AG04449 (cell line): Measurements from ENCODE around the gene DOCK9.

Source experiments
- CTCF ChIA-PET: fragments of 350-600 bp; formaldehyde crosslinking; extraction: SDS; loops from one replicate; lab custom pipeline; 2021; ENCODE audit warnings: antibody characterized with exemption; lab: Yijun Ruan, JAX
- POLR2A ChIA-PET: fragments of 400-600, 350-600 bp; formaldehyde crosslinking; extraction: SDS; loops from one replicate; lab custom pipeline; 2020; ENCODE audit warnings: antibody characterized with exemption, inconsistent platforms; lab: Yijun Ruan, JAX
- DNase-seq: peaks from one replicate; pipeline ENCODE4 v3.0.0-alpha.2; 2010; ENCODE audit warnings: low read depth, low spot score
- H3K4me3 ChIP-seq: 2 replicates; pipeline ENCODE4 v1.5.1; 2011; ENCODE audit warnings: low read depth, mild to moderate bottlenecking, control low read depth, low read length
- CTCF ChIP-seq: IDR thresholded peaks from one replicate; pipeline ENCODE4 v1.5.1; 2011; ENCODE audit warnings: mild to moderate bottlenecking, moderate library complexity, low read length, control low read depth, inconsistent platforms; ENCODE audit not compliant: insufficient read depth; ENCODE audit errors: missing control alignments

The DOCK9 gene

GRCh38 chr13:98999639-98999952 lies 21.7 kb upstream of the DOCK9 start:
- ChIA-PET CTCF (no interaction called here), POLR2A (no interaction called here)

GRCh38 chr13:98998831-98999638 lies 21.2 kb upstream of the DOCK9 start:
- no peak for TF ChIP-seq CTCF
- H3K4me3 ChIP-seq: no peak overlapping the region
- DNase-seq: no peak
- CTCF ChIA-PET: no interaction called here
- POLR2A ChIA-PET: no interaction called here

More at GRCh38 chr13:98999639-98999952, 21.7 kb upstream of the DOCK9 start:
- no peak for TF ChIP-seq CTCF
- DNase-seq: no peak
- no peak overlapping the region for H3K4me3 ChIP-seq

GRCh38 chr13:98997738-98998641 lies 20.1 kb upstream of the DOCK9 start:
- H3K4me3 ChIP-seq: no peak overlapping the region
- ChIA-PET POLR2A (no interaction called here), CTCF (no interaction called here)
- no peak for DNase-seq
- TF ChIP-seq CTCF: no peak

DNA sequence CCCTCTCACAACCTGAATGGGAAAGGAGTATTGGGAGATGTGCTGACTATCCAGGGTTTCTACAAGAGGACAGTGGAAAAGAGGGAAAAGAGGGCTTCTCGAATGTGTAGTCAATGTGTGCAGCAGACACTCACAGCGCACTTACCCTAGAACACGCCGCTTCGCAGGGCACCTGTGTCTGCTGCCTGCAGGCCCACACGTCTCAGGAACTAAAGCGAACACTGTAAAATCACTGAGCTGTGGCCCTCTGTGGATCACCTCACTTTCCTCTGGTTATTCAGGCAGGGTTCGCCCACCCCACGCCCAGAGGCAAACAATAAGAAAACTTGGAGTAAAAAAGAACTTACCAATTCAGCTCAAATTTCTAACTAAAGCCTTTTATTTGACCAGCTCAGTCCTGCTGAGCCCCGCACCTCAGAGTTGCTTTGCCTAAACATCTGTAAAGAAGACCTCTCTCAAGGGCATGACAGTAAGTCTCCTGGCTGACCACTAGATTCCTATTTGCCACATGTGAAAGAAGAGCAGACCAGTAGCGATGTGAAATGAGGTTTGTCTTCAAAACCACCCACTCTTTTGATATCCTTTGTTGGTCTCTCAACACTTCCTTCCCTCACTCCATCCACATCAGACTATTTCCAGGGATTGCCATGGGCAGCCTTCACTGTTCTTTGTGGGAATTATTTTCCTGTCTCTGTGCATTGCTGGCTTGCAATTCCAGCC lies 19.3 kb upstream of the DOCK9 start:
- CTCF ChIA-PET: no interaction called here
- no peak for DNase-seq
- POLR2A ChIA-PET: no interaction called here
- no peak overlapping the region for H3K4me3 ChIP-seq
- TF ChIP-seq CTCF: no peak

DNA sequence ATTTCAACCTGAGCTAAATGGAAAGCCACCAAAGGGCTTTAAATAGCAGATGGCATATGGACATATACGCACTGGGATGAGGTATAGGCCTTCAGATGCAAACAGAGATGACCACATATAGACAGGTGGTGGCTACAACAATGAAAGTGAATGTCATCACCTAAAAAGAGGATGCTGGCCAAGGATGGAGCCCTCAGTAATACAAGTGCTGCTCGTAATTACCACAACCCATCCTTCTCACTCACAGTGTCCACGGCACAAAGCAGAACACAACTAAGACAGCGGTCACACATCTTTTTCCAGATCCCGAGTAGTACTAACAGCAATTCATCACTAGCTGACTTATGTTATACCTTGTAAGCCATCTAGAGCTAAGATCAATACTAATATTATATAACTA lies 18.2 kb upstream of the DOCK9 start:
- no peak for DNase-seq
- no peak for TF ChIP-seq CTCF
- ChIA-PET CTCF (no interaction called here), POLR2A (no interaction called here)
- H3K4me3 ChIP-seq: no peak overlapping the region
